ENCODE results near the gene C5orf58. TPM values are rescaled to one million over a fixed set of nuclear protein-coding genes. Genes with fewer than 3 reads are reported as not detected.

C5orf58 gene
- total RNA-seq, 1 donor from 2014 or later, result not detected

GRCh38 chr5:170294057-170294456 is 61.3 kb downstream of the C5orf58 start:
- no peaks in the 10 kb centered on the region for H3K27me3 Mint-ChIP-seq (ENCODE audit: low read depth)
- peaks cover 7% of the 10 kb centered on the region for H3K4me1 Mint-ChIP-seq
- H3K4me3 Mint-ChIP-seq, result no peak overlapping the region
- H3K9me3 Mint-ChIP-seq, result peaks cover 9% of the 10 kb centered on the region
- DNase-seq (ENCODE audit: low read depth, low spot score), result no peak
- H3K27ac Mint-ChIP-seq (ENCODE audit: unreplicated experiment), result no peak overlapping the region
- H3K36me3 Mint-ChIP-seq (ENCODE audit: low read depth), result no peaks in the 10 kb centered on the region
- no peak for TF ChIP-seq CTCF (conservative IDR thresholded peaks at IDR 0.05)

- Mint-ChIP-seq H3K27ac (ENCODE audit: unreplicated experiment) (no peak overlapping the region), H3K9me3 (peaks cover 9% of the 10 kb centered on the region), H3K4me3 (no peak overlapping the region), H3K27me3 (ENCODE audit: low read depth) (no peaks in the 10 kb centered on the region), H3K36me3 (ENCODE audit: low read depth) (no peaks in the 10 kb centered on the region), H3K4me1 (peaks cover 7% of the 10 kb centered on the region)
- no peak for DNase-seq (ENCODE audit: low read depth, low spot score)
- no peak for TF ChIP-seq CTCF (conservative IDR thresholded peaks at IDR 0.05)
These were observed 61.8 kb downstream of the C5orf58 start for GRCh38 chr5:170294556-170294955.

Other genes with a start within 250 kb of the C5orf58 start
- gene FOXI1, start 127.1 kb upstream of the C5orf58 start, total RNA-seq, result not detected in 2 replicates
- not detected in 2 replicates for gene LCP2, start 64.8 kb downstream of the C5orf58 start, total RNA-seq
- 0.09 TPM in 1 of 2 replicates, not detected in the other for gene KCNMB1, start 156.4 kb downstream of the C5orf58 start, total RNA-seq

Data from neural crest cell (in vitro differentiated cells).